ENCODE results near the gene PLEKHG5.

DNA sequence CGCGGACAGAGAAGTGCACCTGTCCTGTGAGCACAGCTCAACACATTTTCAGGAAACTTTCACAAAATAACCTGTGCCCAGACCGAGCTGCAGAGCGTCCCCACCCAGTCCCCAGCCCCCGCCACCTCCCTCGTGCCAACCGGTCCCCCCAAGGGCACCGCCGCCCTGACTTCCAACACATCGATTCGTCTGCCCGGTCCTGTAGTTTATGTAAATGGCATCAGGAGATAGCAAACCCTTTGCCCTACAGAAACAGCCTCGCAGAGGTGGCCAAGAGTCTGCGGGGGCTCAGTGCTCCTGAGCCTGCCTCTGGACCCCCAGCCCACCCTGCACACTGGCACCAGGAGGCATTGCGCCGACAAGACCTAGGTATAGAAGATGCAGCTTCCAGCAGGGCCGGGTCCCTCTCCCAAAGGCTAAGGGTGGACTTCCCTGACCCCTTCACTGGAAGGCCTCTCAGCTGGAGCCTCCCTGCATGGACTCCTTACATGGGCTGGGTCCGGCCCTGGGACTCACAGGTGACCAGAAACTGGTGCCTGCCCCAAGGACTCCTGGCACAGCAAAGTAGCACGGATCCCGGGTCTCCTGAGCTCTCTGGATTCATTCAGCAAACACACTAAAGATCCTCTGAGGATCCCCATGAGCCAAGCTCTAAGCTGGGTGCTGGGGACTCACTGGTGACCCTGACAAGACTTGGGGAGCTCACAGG, 6.6 kb upstream of the PLEKHG5 start:
- TF ChIP-seq CTCF (conservative IDR thresholded peaks at IDR 0.05; ENCODE audit: low read depth, low read length) (no peak), EZH2 (IDR thresholded peaks at IDR 0.05; ENCODE audit: low read length, unreplicated experiment) (no peak), EZH2phosphoT487 (IDR thresholded peaks at IDR 0.05; ENCODE audit: borderline replicate concordance, low read length) (no peak)

Data from PC-3 (cell line).